Panc1 (cell line): ENCODE data around the gene ERCC3. TPM values are rescaled to one million over a fixed set of nuclear protein-coding genes. Genes with fewer than 3 reads are reported as not detected.

Experiments
- ATAC-seq: fragments of 200-7000 bp; cut with Tn5 transposase; 2 replicates; pipeline ENCODE4 v1.9.1; 2020; ENCODE audit warnings: mild to moderate bottlenecking, moderate library complexity
- BruUV-seq: library from RNA; stranded (reverse); fragments of 400-500 nt; replicated peaks from 2 replicates; lab custom pipeline; 2021; lab: Mats Ljungman, UMichigan
- CTCF ChIA-PET: fragments of 300-600 bp; sonication (Branson Sonifier 250); formaldehyde crosslinking; loops from one replicate; lab custom pipeline; 2022; ENCODE audit warnings: antibody characterized with exemption; lab: Charles Lee
- POLR2A ChIA-PET: fragments of 300-600 bp; sonication (Branson Sonifier 250); formaldehyde crosslinking; loops from one replicate; lab custom pipeline; 2022; ENCODE audit warnings: antibody characterized with exemption; lab: Charles Lee
- DNase-seq: peaks from one replicate; pipeline ENCODE4 v3.0.0-alpha.2; 2010; ENCODE audit warnings: low read depth, low spot score
- H3K27ac ChIP-seq: 2 replicates; pipeline ENCODE4 v1.5.1; 2011; ENCODE audit warnings: mild to moderate bottlenecking, low read length, inconsistent platforms
- H3K27me3 ChIP-seq: fragments of 200-500 bp; sonication (Bioruptor generic); 2 replicates; pipeline ENCODE4 v1.6.0; 2014; ENCODE audit warnings: low read length, inconsistent platforms; ENCODE audit not compliant: control insufficient read depth, insufficient read depth
- H3K36me3 ChIP-seq: fragments of 200-500 bp; sonication (Bioruptor generic); 2 replicates; pipeline ENCODE4 v1.5.1; 2014; ENCODE audit warnings: inconsistent platforms, mild to moderate bottlenecking, low read length, moderate library complexity; ENCODE audit not compliant: control insufficient read depth, insufficient read depth
- H3K4me1 ChIP-seq: 2 replicates; pipeline ENCODE4 v1.5.1; 2011; ENCODE audit warnings: inconsistent platforms, mild to moderate bottlenecking, low read length, moderate library complexity; ENCODE audit not compliant: control insufficient read depth, insufficient read depth
- H3K4me3 ChIP-seq, 2 experiments: 2 replicates each; pipeline ENCODE4 v1.5.1; 2011 to 2012; ENCODE audit warnings: low read depth in 2 of 2, low read length in 2 of 2, mild to moderate bottlenecking in 2 of 2, inconsistent platforms in 1 of 2, moderate library complexity in 1 of 2
- H3K9me3 ChIP-seq: fragments of 200-500 bp; sonication (Bioruptor generic); 2 replicates; pipeline ENCODE4 v1.5.1; 2014; ENCODE audit warnings: low read depth, mild to moderate bottlenecking, inconsistent platforms, low read length, moderate library complexity; ENCODE audit not compliant: control insufficient read depth, insufficient read depth
- CTCF ChIP-seq: fragments of 450-650 bp; IDR thresholded peaks from 2 replicates; pipeline ENCODE4 v1.5.1; 2017; ENCODE audit warnings: mild to moderate bottlenecking
- POLR2AphosphoS5 ChIP-seq: IDR thresholded peaks from 2 replicates; pipeline ENCODE4 v1.6.1; 2012; ENCODE audit warnings: mild to moderate bottlenecking, low read depth, low read length, moderate library complexity
- REST ChIP-seq, 2 experiments: IDR thresholded peaks; 2 replicates each; pipeline ENCODE4 v1.6.1; 2011 to 2012; ENCODE audit warnings: low read depth in 2 of 2, control low read depth in 1 of 2, low read length in 1 of 2, mild to moderate bottlenecking in 1 of 2, moderate library complexity in 1 of 2; ENCODE audit not compliant: insufficient read depth in 1 of 2
- SIN3A ChIP-seq: IDR thresholded peaks from 2 replicates; pipeline ENCODE4 v1.6.1; 2012; ENCODE audit warnings: low read depth, mild to moderate bottlenecking, low read length, moderate library complexity, borderline replicate concordance; ENCODE audit not compliant: insufficient read depth
- TCF7L2 ChIP-seq: IDR thresholded peaks from 2 replicates; pipeline ENCODE4 v1.6.1; 2011; ENCODE audit warnings: mild to moderate bottlenecking, low read depth, low read length, inconsistent platforms
- in situ Hi-C: cut with HindIII; loops from 2 replicates; pipeline ENCODE4 v1.10.0; 2016; ENCODE audit warnings: low sequenced_read_pairs, low pct_unique_long_range_greater_than_20kb
- intact Hi-C: fragments of 100-400 bp; cut with micrococcal nuclease; formaldehyde crosslinking; loops from one replicate; pipeline ENCODE4 v1.10.0; 2022; ENCODE audit not compliant: unreplicated experiment
- total RNA-seq: library from RNA; stranded (reverse); gene quantifications from one replicate; pipeline ENCODE4 v1.2.1, GENCODE V29; 2021; ENCODE audit not compliant: unreplicated experiment

Gene ERCC3
- total RNA-seq, 1 experiment from 2014 or later: 38.0 TPM

GRCh38 chr2:127278959-127279358 lies 15.0 kb downstream of the ERCC3 start:
- ChIA-PET POLR2A (no interaction called here), CTCF (no interaction called here)
- intact Hi-C loops (no loop called here), in situ Hi-C loops (no loop called here)
- peaks cover 20% of the 10 kb centered on the region for H3K36me3 ChIP-seq
- H3K27ac ChIP-seq: no peak overlapping the region
- ATAC-seq (no peak), DNase-seq (no peak)
- no TSS peak for BruUV-seq
- no peaks in the 10 kb centered on the region for H3K9me3 ChIP-seq
- no peaks in the 10 kb centered on the region for H3K4me1 ChIP-seq
- no peaks in the 10 kb centered on the region for H3K27me3 ChIP-seq
- no peak overlapping the region for H3K4me3 ChIP-seq
- TF ChIP-seq TCF7L2 (no peak), CTCF (no peak), SIN3A (no peak), REST (IDR thresholded peaks at IDR 0.05; ENCODE audit: insufficient read depth in 1 of 2, low read depth in 2 of 2, low read length in 1 of 2) (no peak), POLR2AphosphoS5 (no peak)

GRCh38 chr2:127277028-127277427 lies 16.9 kb downstream of the ERCC3 start:
- ChIA-PET CTCF (no interaction called here), POLR2A (interaction anchor here (0.6 kb wide), 1 partner anchor 359 kb away, joined by 3 read pairs; no protein-coding TSS in a partner anchor)
- in situ Hi-C loops (no loop called here), intact Hi-C loops (no loop called here)
- ATAC-seq (peak; percentile 50; the same call in 1 of the 2 replicates), DNase-seq (no peak)
- Histone ChIP-seq H3K27ac (no peak overlapping the region), H3K9me3 (no peaks in the 10 kb centered on the region), H3K27me3 (no peaks in the 10 kb centered on the region), H3K4me3 (no peak overlapping the region), H3K36me3 (peaks cover 20% of the 10 kb centered on the region), H3K4me1 (no peaks in the 10 kb centered on the region)
- no TSS peak for BruUV-seq
- TF ChIP-seq REST (IDR thresholded peaks at IDR 0.05; ENCODE audit: insufficient read depth in 1 of 2, low read depth in 2 of 2, low read length in 1 of 2) (no peak), CTCF (no peak), POLR2AphosphoS5 (no peak), SIN3A (no peak), TCF7L2 (no peak)
